Activated T-helper 17 cell treated with anti-CD3 and anti-CD28 coated beads, Interleukin-2, amount 50 U/mL, for 72 hours (primary cell): ENCODE results near the gene NRXN2. TPM values are rescaled to one million over a fixed set of nuclear protein-coding genes. Genes with fewer than 3 reads are reported as not detected.

ENCODE experiments used
- ATAC-seq: fragments of 150-1000 bp; cut with Tn5 transposase; replicated peaks from 2 replicates; pipeline ENCODE4 v1.10.0; 2021; ENCODE audit warnings: mild to moderate bottlenecking, moderate library complexity
- H3K27ac Mint-ChIP-seq: one replicate; pipeline ENCODE4 v1.8.0; 2022; ENCODE audit warnings: mixed read lengths
- H3K27me3 Mint-ChIP-seq: one replicate; pipeline ENCODE4 v1.8.0; 2022; ENCODE audit warnings: mixed read lengths
- H3K36me3 Mint-ChIP-seq: one replicate; pipeline ENCODE4 v1.8.0; 2022; ENCODE audit warnings: low read depth, mild to moderate bottlenecking, mixed read lengths
- H3K4me1 Mint-ChIP-seq: one replicate; pipeline ENCODE4 v1.8.0; 2022; ENCODE audit warnings: mixed read lengths
- H3K4me3 Mint-ChIP-seq: one replicate; pipeline ENCODE4 v1.8.0; 2022; ENCODE audit warnings: mild to moderate bottlenecking, mixed read lengths
- H3K9me3 Mint-ChIP-seq: one replicate; pipeline ENCODE4 v1.8.0; 2022; ENCODE audit warnings: mixed read lengths
- total RNA-seq, 2 donors: library from RNA; stranded (reverse); gene quantifications; one replicate each; pipeline ENCODE4 v1.2.3, GENCODE V29; 2022

NRXN2 gene
- total RNA-seq, 2 donors from 2014 or later: 0.11 to 1.2 TPM

DNA sequence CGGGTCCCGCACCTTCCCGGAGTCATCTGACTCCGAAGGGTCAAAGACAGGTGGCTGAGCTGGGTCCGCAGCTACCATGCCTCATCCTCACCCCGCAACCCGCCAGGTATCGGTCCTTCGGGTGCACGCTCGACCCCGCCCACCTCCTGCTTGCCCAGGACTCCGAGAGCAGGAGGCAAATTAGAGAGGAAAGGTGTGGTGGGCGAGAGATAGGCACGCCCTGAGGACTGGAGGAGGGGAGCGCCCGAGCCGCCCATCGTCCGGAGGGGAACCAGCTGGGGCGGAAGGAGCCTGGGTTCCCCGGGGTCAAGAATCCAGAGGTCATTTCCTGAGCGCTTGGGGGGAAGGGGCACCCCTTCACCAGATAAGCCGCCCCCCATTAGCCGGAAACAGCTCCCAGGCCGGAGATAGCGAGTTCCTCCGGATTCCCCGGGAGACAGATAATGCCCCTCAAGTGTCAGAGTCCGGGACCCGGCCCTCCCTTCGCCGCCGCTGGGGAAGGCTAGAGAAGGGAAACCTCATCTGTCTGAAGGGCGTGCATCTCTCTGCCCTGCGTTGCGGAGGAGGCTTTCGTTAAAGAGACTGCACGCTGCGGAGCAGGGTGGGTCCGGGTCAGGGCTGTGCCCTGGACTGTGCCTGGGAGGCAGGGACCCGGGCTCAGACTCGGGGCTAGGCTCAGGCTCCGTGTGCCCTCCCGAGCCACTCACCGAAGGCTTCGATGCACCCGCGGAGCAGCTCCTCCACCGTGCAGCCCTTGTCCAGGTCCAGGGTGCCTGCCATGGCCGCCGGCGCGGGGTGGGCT, 19.3 kb upstream of the NRXN2 start:
- Mint-ChIP-seq H3K27me3 (no peaks in the 10 kb centered on the region), H3K4me3 (peak overlapping the region; percentile 75), H3K36me3 (peaks cover 8% of the 10 kb centered on the region), H3K27ac (peak overlapping the region; percentile 33), H3K9me3 (no peaks in the 10 kb centered on the region), H3K4me1 (peaks cover 14% of the 10 kb centered on the region)
- peak; percentile 35 for ATAC-seq

DNA sequence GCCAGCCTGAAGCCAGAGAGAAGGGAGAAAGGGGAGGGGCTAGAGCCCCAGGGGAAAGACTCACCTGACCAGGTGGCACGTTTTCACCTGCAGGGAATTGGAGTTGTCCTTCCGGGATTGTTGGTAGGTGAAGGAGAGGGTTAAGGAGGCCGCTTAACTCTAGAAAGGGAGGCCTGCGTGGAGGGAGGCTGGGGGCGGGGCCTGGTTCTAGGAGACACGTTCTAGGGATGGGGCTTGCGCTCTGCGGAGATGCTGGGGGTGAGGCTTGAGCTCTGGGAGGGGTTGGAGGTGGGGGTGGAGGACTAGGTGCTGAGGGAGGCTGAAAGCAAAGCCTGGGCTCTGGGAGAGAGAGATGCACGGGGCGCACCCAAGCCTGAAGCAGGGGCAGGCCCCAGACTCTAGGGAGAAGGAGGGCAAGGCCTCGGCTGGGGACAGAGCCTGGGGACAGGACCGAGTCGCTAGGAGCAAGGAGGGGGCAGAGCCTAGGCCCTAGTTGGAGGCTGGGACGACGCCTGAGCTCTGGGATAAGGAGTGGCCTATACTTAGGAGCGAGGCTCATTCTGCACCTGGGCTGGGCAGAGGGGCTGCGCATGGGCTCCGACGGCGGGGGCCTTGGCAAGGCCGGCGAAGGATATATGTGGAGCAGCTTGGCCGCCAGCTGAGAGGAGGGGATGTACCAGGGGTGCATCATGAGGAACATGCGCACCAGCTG, 18.5 kb upstream of the NRXN2 start:
- no peaks in the 10 kb centered on the region for H3K27me3 Mint-ChIP-seq
- H3K27ac Mint-ChIP-seq: peak overlapping the region; percentile 33
- ATAC-seq: no peak
- H3K9me3 Mint-ChIP-seq: no peaks in the 10 kb centered on the region
- H3K36me3 Mint-ChIP-seq: peaks cover 13% of the 10 kb centered on the region
- peaks cover 14% of the 10 kb centered on the region for H3K4me1 Mint-ChIP-seq
- peak overlapping the region; percentile 75 for H3K4me3 Mint-ChIP-seq

DNA sequence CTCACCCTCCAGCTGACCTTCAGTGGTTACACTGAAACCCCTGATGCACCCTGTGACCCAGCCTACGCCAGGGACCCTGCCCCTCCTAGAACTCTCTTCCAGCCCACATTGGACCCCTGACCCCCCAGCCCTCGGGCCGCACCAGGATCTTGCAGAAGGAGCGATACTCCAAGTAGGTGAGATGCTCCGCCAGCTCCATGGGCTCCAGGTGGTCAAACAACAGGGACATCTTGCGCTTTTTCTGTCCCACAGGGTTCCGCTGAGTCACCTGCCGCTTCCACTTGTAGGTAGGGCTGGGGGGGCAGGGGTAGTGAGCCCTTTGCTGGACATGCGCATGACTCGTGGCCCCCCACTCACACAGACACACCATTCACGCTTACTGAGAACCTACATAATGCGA, 16.9 kb upstream of the NRXN2 start:
- no peak for ATAC-seq
- no peaks in the 10 kb centered on the region for H3K9me3 Mint-ChIP-seq
- no peaks in the 10 kb centered on the region for H3K27me3 Mint-ChIP-seq
- H3K36me3 Mint-ChIP-seq: peaks cover 26% of the 10 kb centered on the region
- no peak overlapping the region for H3K27ac Mint-ChIP-seq
- no peak overlapping the region for H3K4me3 Mint-ChIP-seq
- H3K4me1 Mint-ChIP-seq: peaks cover 14% of the 10 kb centered on the region

DNA sequence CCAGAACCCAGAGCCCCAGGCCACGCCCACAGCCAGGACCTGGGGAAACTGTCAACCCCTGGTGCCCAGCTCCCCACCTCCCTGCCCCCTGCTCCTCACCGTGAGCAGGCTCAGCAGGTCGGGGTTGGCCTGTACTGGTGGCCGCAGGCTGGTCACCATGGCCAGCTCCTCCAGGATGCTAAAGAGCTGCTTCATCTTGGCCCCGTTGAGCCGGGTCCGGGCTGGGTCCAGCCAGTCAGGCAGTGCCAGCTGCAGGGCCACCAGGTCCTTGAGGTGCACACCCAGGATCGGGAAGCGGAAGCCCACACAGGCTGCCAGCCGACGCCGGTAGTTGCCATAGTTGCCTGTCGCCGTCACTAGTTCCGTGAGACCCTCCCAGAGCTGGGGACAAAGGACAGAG, 13.7 kb upstream of the NRXN2 start:
- Mint-ChIP-seq H3K9me3 (no peaks in the 10 kb centered on the region), H3K27me3 (no peaks in the 10 kb centered on the region), H3K4me1 (peaks cover 6% of the 10 kb centered on the region), H3K27ac (peak overlapping the region; percentile 67), H3K36me3 (peaks cover 52% of the 10 kb centered on the region), H3K4me3 (no peak overlapping the region)
- ATAC-seq: no peak

DNA sequence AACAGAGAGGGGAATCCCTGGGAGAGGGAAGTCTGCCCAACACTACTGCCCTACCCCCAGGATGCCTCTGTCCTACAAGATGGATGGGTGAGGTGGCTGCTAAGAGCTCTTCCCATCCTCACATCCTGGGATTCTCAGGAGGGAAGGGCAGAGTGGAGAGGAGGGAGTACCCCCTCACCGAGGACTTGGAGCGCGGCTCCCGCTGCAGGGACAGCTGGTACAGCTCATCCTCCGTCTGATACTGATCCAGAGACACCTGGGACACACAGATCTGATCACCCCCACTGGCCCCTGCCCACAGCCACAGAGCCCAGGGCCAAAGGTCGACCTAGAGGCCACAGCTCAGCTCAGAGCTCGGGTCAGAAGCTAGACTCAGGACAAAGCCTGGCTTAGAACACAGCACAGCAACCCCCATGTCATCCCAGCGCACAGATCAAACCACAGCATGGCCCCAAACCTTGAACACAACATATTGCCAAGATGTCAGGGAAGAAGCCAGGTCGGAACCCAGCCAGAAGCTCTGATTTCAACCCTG, 12.8 kb upstream of the NRXN2 start:
- H3K27ac Mint-ChIP-seq: peak overlapping the region; percentile 67
- no peaks in the 10 kb centered on the region for H3K27me3 Mint-ChIP-seq
- H3K36me3 Mint-ChIP-seq: peaks cover 59% of the 10 kb centered on the region
- peaks cover 6% of the 10 kb centered on the region for H3K4me1 Mint-ChIP-seq
- no peaks in the 10 kb centered on the region for H3K9me3 Mint-ChIP-seq
- no peak for ATAC-seq
- H3K4me3 Mint-ChIP-seq: no peak overlapping the region

DNA sequence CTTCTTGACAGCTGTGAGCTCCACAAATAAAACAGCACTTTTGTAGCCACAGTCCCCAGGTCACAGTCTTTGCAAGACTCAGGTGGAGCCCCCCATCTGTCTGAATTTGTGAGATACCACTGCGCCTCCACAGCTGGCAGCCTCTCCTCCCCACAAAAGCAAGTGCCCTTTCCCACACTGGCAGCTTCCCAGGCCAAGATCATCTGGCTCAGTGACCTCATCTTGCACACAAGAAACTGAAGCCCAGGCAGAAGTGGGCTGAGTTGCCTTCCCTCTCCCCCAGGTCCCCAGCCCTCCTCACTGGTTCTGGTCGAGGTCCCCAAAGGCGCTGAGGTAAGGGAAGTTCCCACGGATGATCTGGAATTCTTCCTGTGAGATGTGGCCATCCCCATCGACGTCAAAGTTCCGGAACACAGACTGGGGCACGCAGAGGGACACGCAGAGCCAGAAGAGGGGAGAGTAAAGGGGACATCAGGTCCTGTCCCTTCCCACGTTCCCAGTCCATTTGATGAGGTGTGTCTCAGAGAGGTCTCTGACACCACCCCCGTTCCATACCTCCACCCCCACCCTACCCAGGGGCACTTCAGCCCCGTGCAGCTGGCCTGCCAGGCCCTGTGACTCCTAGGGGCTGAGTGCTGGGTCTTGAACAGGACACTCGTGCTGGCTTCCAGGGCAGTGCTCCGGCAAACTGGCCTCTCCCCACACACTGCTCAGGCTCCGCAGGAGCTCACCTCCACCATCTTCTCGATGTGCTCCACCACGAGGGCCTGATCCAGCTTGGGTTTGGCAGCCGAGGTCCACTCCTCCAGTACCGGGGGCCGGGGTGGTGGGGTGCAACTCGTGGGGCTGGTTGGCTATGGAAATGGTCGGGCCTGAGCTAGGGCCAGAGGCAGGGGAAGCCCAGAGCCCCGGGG, 12.1 kb upstream of the NRXN2 start:
- Mint-ChIP-seq H3K9me3 (no peaks in the 10 kb centered on the region), H3K4me1 (no peaks in the 10 kb centered on the region), H3K27me3 (no peaks in the 10 kb centered on the region), H3K4me3 (no peak overlapping the region), H3K27ac (peak overlapping the region; percentile 42), H3K36me3 (peaks cover 64% of the 10 kb centered on the region)
- ATAC-seq: no peak

DNA sequence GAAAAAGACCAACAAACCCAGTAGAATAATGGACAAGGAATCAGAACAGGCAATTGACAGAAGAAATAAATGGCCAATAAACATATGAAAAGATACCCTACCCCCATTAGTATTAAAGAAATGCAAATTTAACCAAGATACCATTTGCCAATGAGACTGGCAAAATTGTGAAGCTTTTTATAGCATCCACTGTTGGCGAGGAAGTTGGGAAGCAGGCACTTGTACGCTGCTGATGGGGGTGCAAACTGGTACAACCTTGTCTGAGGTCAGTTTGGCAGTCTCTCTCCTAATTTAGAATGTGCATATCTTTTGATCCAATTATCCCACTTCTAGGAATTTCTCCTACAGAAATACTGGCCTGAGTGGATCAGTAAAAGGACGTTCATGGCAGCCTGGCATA, 8.6 kb upstream of the NRXN2 start:
- peaks cover 75% of the 10 kb centered on the region for H3K36me3 Mint-ChIP-seq
- ATAC-seq: no peak
- no peaks in the 10 kb centered on the region for H3K9me3 Mint-ChIP-seq
- H3K27ac Mint-ChIP-seq: no peak overlapping the region
- H3K27me3 Mint-ChIP-seq: no peaks in the 10 kb centered on the region
- H3K4me1 Mint-ChIP-seq: no peaks in the 10 kb centered on the region
- no peak overlapping the region for H3K4me3 Mint-ChIP-seq

DNA sequence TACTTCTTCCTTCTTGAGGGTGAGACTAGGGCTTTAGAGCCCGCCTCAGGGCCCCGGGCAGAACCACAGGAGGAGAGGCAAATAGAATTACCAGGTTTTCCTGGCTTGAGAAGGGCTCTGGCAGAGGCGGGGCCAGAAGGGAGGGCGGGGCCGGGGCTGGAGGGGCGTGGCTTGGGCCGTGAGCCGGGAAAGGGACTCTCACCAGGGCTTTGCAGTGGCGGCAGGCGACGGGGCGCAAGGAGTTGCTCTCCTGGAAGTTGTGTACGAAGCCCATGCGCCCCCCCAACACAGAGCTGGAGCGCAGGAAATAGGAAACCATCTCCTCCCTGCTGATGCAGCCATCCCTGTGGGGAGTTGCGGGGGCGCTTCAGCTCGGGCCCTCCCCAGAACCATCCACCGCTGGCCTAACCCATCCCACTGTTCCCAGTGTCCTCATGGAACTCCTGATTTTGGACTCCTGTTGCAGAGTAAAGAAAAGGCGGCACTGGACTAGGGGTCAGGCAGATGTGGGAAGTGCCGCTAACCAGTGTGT, 6.9 kb upstream of the NRXN2 start:
- peak; percentile 52 for ATAC-seq
- Mint-ChIP-seq H3K4me1 (no peaks in the 10 kb centered on the region), H3K27ac (no peak overlapping the region), H3K4me3 (no peak overlapping the region), H3K9me3 (no peaks in the 10 kb centered on the region), H3K36me3 (peaks cover 63% of the 10 kb centered on the region), H3K27me3 (no peaks in the 10 kb centered on the region)

DNA sequence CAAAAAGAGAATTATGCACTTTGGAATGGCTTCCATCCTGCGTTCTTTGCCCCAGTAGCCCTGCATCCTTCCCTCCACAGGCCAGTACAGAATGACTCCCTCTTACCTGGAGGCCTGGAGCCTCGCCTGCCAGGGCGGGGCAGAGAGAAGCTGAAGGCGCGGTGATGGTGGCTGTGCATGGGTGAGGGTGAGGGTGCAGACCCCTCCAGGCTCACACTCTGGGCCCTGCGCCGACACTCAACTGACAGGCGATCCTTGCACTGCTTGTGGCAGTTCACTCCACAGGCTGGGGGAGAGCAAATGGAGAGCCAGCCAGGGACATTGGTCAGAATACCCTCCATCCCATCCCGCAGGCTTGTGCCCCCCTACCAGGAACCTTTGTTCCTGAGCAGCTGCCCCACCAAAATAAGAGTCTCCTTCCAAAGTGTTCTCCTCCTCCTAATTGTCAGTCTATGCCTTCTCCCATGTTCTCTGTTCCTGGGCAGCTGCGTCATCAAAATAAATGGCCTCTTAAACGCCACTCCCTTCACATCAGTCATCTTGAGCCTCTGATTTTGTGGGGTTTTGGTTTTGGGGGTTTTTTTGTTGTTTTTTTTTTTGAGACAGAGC, 5.9 kb upstream of the NRXN2 start:
- Mint-ChIP-seq H3K4me1 (no peaks in the 10 kb centered on the region), H3K27me3 (no peaks in the 10 kb centered on the region), H3K27ac (no peak overlapping the region), H3K4me3 (no peak overlapping the region), H3K36me3 (peaks cover 57% of the 10 kb centered on the region), H3K9me3 (no peaks in the 10 kb centered on the region)
- no peak for ATAC-seq

DNA sequence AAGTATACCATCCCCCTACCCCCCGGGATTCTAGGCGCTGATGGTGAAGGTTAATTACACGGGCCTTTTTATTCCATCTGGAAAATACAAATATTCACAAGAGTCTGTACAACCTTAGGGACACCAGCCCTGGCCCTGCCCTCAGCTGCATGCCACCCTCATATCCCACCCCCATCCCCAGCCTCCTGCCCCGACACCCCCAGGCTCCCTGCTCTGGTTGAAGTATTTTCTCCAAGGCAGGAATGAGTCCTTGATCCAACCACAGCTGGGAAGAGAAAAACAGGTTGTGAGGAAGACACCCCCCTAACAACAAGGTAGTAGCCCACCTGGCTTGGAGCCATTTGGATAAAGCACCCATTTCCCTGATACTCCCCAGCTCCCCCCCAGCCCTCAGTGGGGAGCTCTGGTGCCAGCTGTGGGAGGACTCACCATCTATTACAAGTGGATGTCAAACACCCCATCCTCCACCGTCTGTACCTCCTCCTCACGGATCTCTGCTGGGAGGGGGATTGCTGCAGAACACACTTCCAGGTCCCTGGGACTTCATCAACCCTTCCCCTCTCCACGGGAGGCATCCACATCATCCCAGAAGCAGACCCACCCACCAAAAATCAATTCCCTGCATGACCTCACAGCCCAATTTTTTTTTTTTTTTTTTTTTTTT, 4.0 kb upstream of the NRXN2 start:
- Mint-ChIP-seq H3K4me1 (no peaks in the 10 kb centered on the region), H3K27me3 (peaks cover 5% of the 10 kb centered on the region), H3K27ac (no peak overlapping the region), H3K9me3 (no peaks in the 10 kb centered on the region), H3K36me3 (peaks cover 40% of the 10 kb centered on the region), H3K4me3 (no peak overlapping the region)
- ATAC-seq: no peak

DNA sequence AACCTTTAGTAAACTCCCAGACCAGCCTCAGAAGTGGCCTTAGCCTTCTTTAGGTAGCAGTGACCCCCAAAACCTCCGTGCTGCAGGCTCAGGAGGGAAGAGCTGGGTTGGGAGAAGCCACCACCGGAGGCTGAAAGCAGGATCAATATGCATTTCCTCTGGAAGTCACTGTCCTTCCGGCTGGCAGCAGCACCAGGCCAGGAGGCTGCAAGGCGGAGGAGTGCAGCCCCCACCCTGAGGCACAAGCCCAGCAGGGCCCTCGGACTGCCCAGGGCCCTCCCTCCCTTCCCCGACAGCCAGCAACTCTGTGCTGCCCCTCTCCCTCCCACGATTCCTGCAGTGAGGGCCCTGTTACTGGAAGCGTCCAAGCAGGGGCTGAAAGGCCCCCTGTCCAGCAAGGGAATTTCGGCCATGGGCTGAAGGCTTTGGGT, 3.2 kb upstream of the NRXN2 start:
- H3K9me3 Mint-ChIP-seq: no peaks in the 10 kb centered on the region
- no peak overlapping the region for H3K4me3 Mint-ChIP-seq
- H3K27me3 Mint-ChIP-seq: peaks cover 5% of the 10 kb centered on the region
- ATAC-seq: no peak
- peaks cover 32% of the 10 kb centered on the region for H3K36me3 Mint-ChIP-seq
- H3K27ac Mint-ChIP-seq: no peak overlapping the region
- no peaks in the 10 kb centered on the region for H3K4me1 Mint-ChIP-seq

DNA sequence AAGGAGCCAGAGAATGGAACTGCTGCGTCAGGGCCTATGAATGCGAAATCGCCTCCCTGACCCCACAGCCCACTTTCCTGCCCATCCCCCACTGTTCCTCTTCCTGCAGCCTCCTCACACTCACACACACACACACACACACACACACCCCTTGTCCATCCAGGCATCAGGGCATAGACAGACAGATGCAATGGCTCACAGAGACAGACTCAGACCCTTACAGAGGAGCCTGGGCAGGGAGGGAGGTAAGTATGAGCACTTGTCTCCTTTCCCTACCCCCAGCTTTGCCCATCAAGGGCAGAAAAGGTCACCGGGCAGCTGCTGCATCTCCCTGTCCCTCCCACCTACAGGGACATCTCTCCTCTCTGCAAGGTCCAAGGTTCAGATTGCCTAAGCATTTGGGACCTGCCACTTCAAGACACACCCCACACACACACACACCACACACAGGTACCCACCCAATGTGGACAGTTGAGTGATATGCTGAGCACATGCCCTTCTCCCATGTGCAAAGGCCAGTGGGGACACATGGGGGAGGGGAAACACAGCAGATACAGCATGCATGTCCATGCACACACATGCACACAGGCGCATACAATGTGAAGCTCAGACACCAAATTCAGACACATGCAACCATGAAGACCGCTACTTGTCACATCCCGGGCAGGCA, 2.0 kb upstream of the NRXN2 start:
- no peak overlapping the region for H3K4me3 Mint-ChIP-seq
- ATAC-seq: no peak

More for the DNA sequence above, 2.0 kb upstream of the NRXN2 start:
- Mint-ChIP-seq H3K36me3 (peaks cover 25% of the 10 kb centered on the region), H3K4me1 (no peaks in the 10 kb centered on the region), H3K9me3 (no peaks in the 10 kb centered on the region), H3K27me3 (peaks cover 16% of the 10 kb centered on the region), H3K27ac (no peak overlapping the region)
